GDM1 (cell line): Measurements from ENCODE around the gene TRABD.
A peak's percentile ranks its signal among the peaks of the same experiment; 100 is the strongest.

ENCODE experiments used
- DNase-seq: peaks from one replicate; lab custom pipeline; 2025; lab: John Stamatoyannopoulos, UW

The TRABD gene

GRCh38 chr22:50238755-50239154, 53.0 kb downstream of the TRABD start:
- DNase-seq: no peak

GRCh38 chr22:50242406-50242949, 56.8 kb downstream of the TRABD start:
- DNase-seq: no peak

- no peak for DNase-seq
These were observed 58.1 kb downstream of the TRABD start for GRCh38 chr22:50243685-50244419.

GRCh38 chr22:50244420-50245213, 58.9 kb downstream of the TRABD start, which contains the start of gene TUBGCP6:
Gene TUBGCP6 (minus strand): TSS chr22:50245023. CDS start chr22:50244459, 564 bp downstream.
- DNase-seq: peak; percentile 81

GRCh38 chr22:50245214-50246072, 59.7 kb downstream of the TRABD start:
- no peak for DNase-seq

- no peak for DNase-seq
These were observed 60.8 kb downstream of the TRABD start for GRCh38 chr22:50246242-50247175.

- DNase-seq: no peak
These were observed 62.0 kb downstream of the TRABD start for GRCh38 chr22:50247748-50248147.

- no peak for DNase-seq
These were observed 62.7 kb downstream of the TRABD start for GRCh38 chr22:50248196-50249081.
